ENCODE results near the gene CRMP1. TPM values are rescaled to one million over a fixed set of nuclear protein-coding genes. Genes with fewer than 3 reads are reported as not detected.

CRMP1 gene
- total RNA-seq, 1 donor from 2014 or later: 6.2 TPM

- H3K4me3 ChIP-seq: no peak overlapping the region
- no peaks in the 10 kb centered on the region for H3K9me3 ChIP-seq
- no peak overlapping the region for H3K27ac ChIP-seq
- DNase-seq: no peak
- peaks cover 19% of the 10 kb centered on the region for H3K27me3 ChIP-seq (ENCODE audit: low read depth)
- H3K36me3 ChIP-seq: no peaks in the 10 kb centered on the region
- intact Hi-C loops (cut with DNase I): no loop called here
- no peaks in the 10 kb centered on the region for H3K4me1 ChIP-seq
- no peak for ATAC-seq
- TF ChIP-seq CTCF (IDR thresholded peaks at IDR 0.05): no peak
Observed at GRCh38 chr4:5928274-5928673, 35.4 kb upstream of the CRMP1 start.

- DNase-seq: no peak
- peaks cover 14% of the 10 kb centered on the region for H3K27me3 ChIP-seq (ENCODE audit: low read depth)
Observed at GRCh38 chr4:5927747-5928146, 34.9 kb upstream of the CRMP1 start.

GRCh38 chr4:5927116-5927515, 34.2 kb upstream of the CRMP1 start:
- Histone ChIP-seq H3K27me3 (ENCODE audit: low read depth) (peaks cover 8% of the 10 kb centered on the region), H3K4me3 (no peak overlapping the region), H3K27ac (no peak overlapping the region), H3K4me1 (no peaks in the 10 kb centered on the region), H3K9me3 (no peaks in the 10 kb centered on the region), H3K36me3 (no peaks in the 10 kb centered on the region)
- intact Hi-C loops (cut with DNase I): no loop called here
- ATAC-seq (no peak), DNase-seq (no peak)
- TF ChIP-seq CTCF (IDR thresholded peaks at IDR 0.05): no peak

More at GRCh38 chr4:5927747-5928146, 34.9 kb upstream of the CRMP1 start:
- no peaks in the 10 kb centered on the region for H3K36me3 ChIP-seq
- H3K4me3 ChIP-seq: no peak overlapping the region
- H3K27ac ChIP-seq: no peak overlapping the region
- H3K9me3 ChIP-seq: no peaks in the 10 kb centered on the region
- H3K4me1 ChIP-seq: no peaks in the 10 kb centered on the region
- intact Hi-C loops (cut with DNase I): no loop called here
- no peak for TF ChIP-seq CTCF (IDR thresholded peaks at IDR 0.05)
- no peak for ATAC-seq

GRCh38 chr4:5926598-5926997, 33.7 kb upstream of the CRMP1 start:
- Histone ChIP-seq H3K4me3 (no peak overlapping the region), H3K4me1 (no peaks in the 10 kb centered on the region), H3K27ac (no peak overlapping the region), H3K27me3 (ENCODE audit: low read depth) (peaks cover 6% of the 10 kb centered on the region), H3K36me3 (no peaks in the 10 kb centered on the region), H3K9me3 (no peaks in the 10 kb centered on the region)
- TF ChIP-seq CTCF (IDR thresholded peaks at IDR 0.05): no peak
- ATAC-seq (no peak), DNase-seq (no peak)
- intact Hi-C loops (cut with DNase I): no loop called here

DNA sequence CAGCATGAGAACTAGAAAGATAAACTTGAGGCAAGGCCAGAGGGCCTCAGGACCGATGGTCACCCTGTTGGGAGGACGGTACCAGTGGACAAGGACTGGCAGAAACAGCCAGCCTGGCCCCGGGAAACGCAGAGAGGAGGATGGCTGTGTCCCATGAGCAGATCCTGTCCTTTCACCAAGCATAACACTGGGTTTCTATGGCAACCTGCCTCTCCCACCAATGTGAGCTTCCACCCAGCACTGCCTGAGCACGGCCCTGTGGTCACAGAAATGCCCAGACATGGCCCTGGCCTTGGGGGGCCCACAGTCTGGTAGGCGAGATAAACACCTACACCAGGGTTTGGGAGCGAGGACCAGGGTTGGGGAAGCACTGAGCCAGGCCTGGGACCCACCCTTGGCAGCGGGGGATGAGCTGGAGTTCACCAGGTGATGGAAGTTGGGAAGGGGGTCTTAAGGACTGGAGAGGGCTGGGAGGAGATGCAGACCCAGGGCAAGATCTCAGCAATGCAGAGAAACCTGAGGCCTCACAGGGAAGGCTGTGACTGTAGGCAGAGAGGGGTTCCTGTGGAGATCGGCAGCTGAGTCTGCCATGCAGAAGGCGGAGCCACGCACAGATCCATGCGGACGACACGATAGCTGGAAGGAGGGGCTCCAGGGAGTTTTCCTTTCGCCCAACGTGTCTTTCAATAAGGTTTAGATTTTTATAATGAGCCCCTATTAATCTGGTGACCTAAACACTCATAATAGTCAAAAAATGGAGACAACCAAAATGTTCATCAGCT, 32.7 kb upstream of the CRMP1 start:
- intact Hi-C loops (cut with DNase I): no loop called here
- DNase-seq: no peak
- H3K27me3 ChIP-seq (ENCODE audit: low read depth): peaks cover 6% of the 10 kb centered on the region

More for the DNA sequence above, 32.7 kb upstream of the CRMP1 start:
- no peak overlapping the region for H3K27ac ChIP-seq
- H3K4me3 ChIP-seq: no peak overlapping the region
- H3K4me1 ChIP-seq: no peaks in the 10 kb centered on the region
- ATAC-seq: no peak
- H3K9me3 ChIP-seq: no peaks in the 10 kb centered on the region
- H3K36me3 ChIP-seq: no peaks in the 10 kb centered on the region
- no peak for TF ChIP-seq CTCF (IDR thresholded peaks at IDR 0.05)

Data from lower lobe of right lung (tissue), 2 donors.